ENCODE measurements around the gene SMARCA2.

Gene SMARCA2

GRCh38 chr9:2159521-2160454 lies 144.6 kb downstream of the SMARCA2 start:
- peak overlapping the region; percentile 39 to 88 (median 69) for H3K4me3 ChIP-seq (ENCODE audit: low read depth in 1 of 5, low read length in 5 of 5)

GRCh38 chr9:2161661-2162060 lies 146.5 kb downstream of the SMARCA2 start:
- Histone ChIP-seq H3K9me3 (ENCODE audit: control insufficient read depth in 5 of 5, low read length in 5 of 5) (no peaks in the 10 kb centered on the region), H3K27me3 (ENCODE audit: control insufficient read depth in 5 of 5, insufficient read depth in 4 of 5, low read length in 5 of 5) (no peaks in the 10 kb centered on the region), H3K4me1 (ENCODE audit: control insufficient read depth in 5 of 5, insufficient read depth in 5 of 5, low read length in 5 of 5) (peaks cover 0 to 42% (median 31%) of the 10 kb centered on the region in 5 donors), H3K4me3 (ENCODE audit: low read depth in 1 of 5, low read length in 5 of 5) (no peak overlapping the region), H3K27ac (ENCODE audit: low read depth, low read length) (no peak overlapping the region), H3K36me3 (ENCODE audit: control insufficient read depth in 5 of 5, insufficient read depth in 5 of 5, low read length in 5 of 5) (peaks cover 7 to 28% (median 12%) of the 10 kb centered on the region in 5 donors), H3K9ac (ENCODE audit: low read length in 5 of 5) (no peak overlapping the region)

More at GRCh38 chr9:2159521-2160454, 144.6 kb downstream of the SMARCA2 start:
- Histone ChIP-seq H3K9me3 (ENCODE audit: control insufficient read depth in 5 of 5, low read length in 5 of 5) (no peaks in the 10 kb centered on the region), H3K36me3 (ENCODE audit: control insufficient read depth in 5 of 5, insufficient read depth in 5 of 5, low read length in 5 of 5) (peaks cover 3 to 25% (median 10%) of the 10 kb centered on the region in 5 donors), H3K4me1 (ENCODE audit: control insufficient read depth in 5 of 5, insufficient read depth in 5 of 5, low read length in 5 of 5) (peaks cover 0 to 42% (median 34%) of the 10 kb centered on the region in 5 donors), H3K9ac (ENCODE audit: low read length in 5 of 5) (peak overlapping the region; percentile 31 to 76 (median 70)), H3K27me3 (ENCODE audit: control insufficient read depth in 5 of 5, insufficient read depth in 4 of 5, low read length in 5 of 5) (no peaks in the 10 kb centered on the region), H3K27ac (ENCODE audit: low read depth, low read length) (peak overlapping the region; percentile 83)

- Histone ChIP-seq H3K9me3 (ENCODE audit: control insufficient read depth in 5 of 5, low read length in 5 of 5) (no peaks in the 10 kb centered on the region), H3K27ac (ENCODE audit: low read depth, low read length) (no peak overlapping the region), H3K27me3 (ENCODE audit: control insufficient read depth in 5 of 5, insufficient read depth in 4 of 5, low read length in 5 of 5) (no peaks in the 10 kb centered on the region), H3K9ac (ENCODE audit: low read length in 5 of 5) (no peak overlapping the region), H3K4me1 (ENCODE audit: control insufficient read depth in 5 of 5, insufficient read depth in 5 of 5, low read length in 5 of 5) (peaks cover 0 to 29% (median 23%) of the 10 kb centered on the region in 5 donors), H3K36me3 (ENCODE audit: control insufficient read depth in 5 of 5, insufficient read depth in 5 of 5, low read length in 5 of 5) (peaks cover 7 to 32% (median 16%) of the 10 kb centered on the region in 5 donors), H3K4me3 (ENCODE audit: low read depth in 1 of 5, low read length in 5 of 5) (no peak overlapping the region)
These were observed 148.2 kb downstream of the SMARCA2 start for GRCh38 chr9:2163231-2163885.

- Histone ChIP-seq H3K27me3 (ENCODE audit: control insufficient read depth in 5 of 5, insufficient read depth in 4 of 5, low read length in 5 of 5) (no peaks in the 10 kb centered on the region), H3K9ac (ENCODE audit: low read length in 5 of 5) (no peak overlapping the region), H3K36me3 (ENCODE audit: control insufficient read depth in 5 of 5, insufficient read depth in 5 of 5, low read length in 5 of 5) (peaks cover 7 to 38% (median 22%) of the 10 kb centered on the region in 5 donors), H3K4me1 (ENCODE audit: control insufficient read depth in 5 of 5, insufficient read depth in 5 of 5, low read length in 5 of 5) (peaks cover 0 to 20% (median 16%) of the 10 kb centered on the region in 5 donors), H3K9me3 (ENCODE audit: control insufficient read depth in 5 of 5, low read length in 5 of 5) (no peaks in the 10 kb centered on the region), H3K4me3 (ENCODE audit: low read depth in 1 of 5, low read length in 5 of 5) (no peak overlapping the region), H3K27ac (ENCODE audit: low read depth, low read length) (no peak overlapping the region)
These were observed 149.1 kb downstream of the SMARCA2 start for GRCh38 chr9:2164268-2164667.

GRCh38 chr9:2166203-2166602 lies 151.1 kb downstream of the SMARCA2 start:
- H3K27me3 ChIP-seq (ENCODE audit: control insufficient read depth in 5 of 5, insufficient read depth in 4 of 5, low read length in 5 of 5) = no peaks in the 10 kb centered on the region
- H3K9ac ChIP-seq (ENCODE audit: low read length in 5 of 5) = no peak overlapping the region
- H3K36me3 ChIP-seq (ENCODE audit: control insufficient read depth in 5 of 5, insufficient read depth in 5 of 5, low read length in 5 of 5) = peaks cover 7 to 51% (median 39%) of the 10 kb centered on the region in 5 donors
- no peak overlapping the region for H3K27ac ChIP-seq (ENCODE audit: low read depth, low read length)
- H3K4me1 ChIP-seq (ENCODE audit: control insufficient read depth in 5 of 5, insufficient read depth in 5 of 5, low read length in 5 of 5) = peaks cover 0 to 4% (median under 1%) of the 10 kb centered on the region in 5 donors
- no peak overlapping the region for H3K4me3 ChIP-seq (ENCODE audit: low read depth in 1 of 5, low read length in 5 of 5)
- H3K9me3 ChIP-seq (ENCODE audit: control insufficient read depth in 5 of 5, low read length in 5 of 5) = no peaks in the 10 kb centered on the region

- no peak overlapping the region for H3K27ac ChIP-seq (ENCODE audit: low read depth, low read length)
- peaks cover 0 to 4% (median 0%) of the 10 kb centered on the region in 5 donors for H3K4me1 ChIP-seq (ENCODE audit: control insufficient read depth in 5 of 5, insufficient read depth in 5 of 5, low read length in 5 of 5)
- no peaks in the 10 kb centered on the region for H3K9me3 ChIP-seq (ENCODE audit: control insufficient read depth in 5 of 5, low read length in 5 of 5)
- no peaks in the 10 kb centered on the region for H3K27me3 ChIP-seq (ENCODE audit: control insufficient read depth in 5 of 5, insufficient read depth in 4 of 5, low read length in 5 of 5)
- peaks cover 2 to 49% (median 39%) of the 10 kb centered on the region in 5 donors for H3K36me3 ChIP-seq (ENCODE audit: control insufficient read depth in 5 of 5, insufficient read depth in 5 of 5, low read length in 5 of 5)
- no peak overlapping the region for H3K4me3 ChIP-seq (ENCODE audit: low read depth in 1 of 5, low read length in 5 of 5)
- no peak overlapping the region for H3K9ac ChIP-seq (ENCODE audit: low read length in 5 of 5)
These were observed 153.9 kb downstream of the SMARCA2 start for GRCh38 chr9:2169035-2169434.

- no peaks in the 10 kb centered on the region for H3K27me3 ChIP-seq (ENCODE audit: control insufficient read depth in 5 of 5, insufficient read depth in 4 of 5, low read length in 5 of 5)
- H3K9ac ChIP-seq (ENCODE audit: low read length in 5 of 5) = no peak overlapping the region
- no peak overlapping the region for H3K4me3 ChIP-seq (ENCODE audit: low read depth in 1 of 5, low read length in 5 of 5)
- peaks cover 0 to 4% (median 0%) of the 10 kb centered on the region in 5 donors for H3K4me1 ChIP-seq (ENCODE audit: control insufficient read depth in 5 of 5, insufficient read depth in 5 of 5, low read length in 5 of 5)
- H3K27ac ChIP-seq (ENCODE audit: low read depth, low read length) = no peak overlapping the region
- H3K36me3 ChIP-seq (ENCODE audit: control insufficient read depth in 5 of 5, insufficient read depth in 5 of 5, low read length in 5 of 5) = peaks cover 0 to 49% (median 36%) of the 10 kb centered on the region in 5 donors
- no peaks in the 10 kb centered on the region for H3K9me3 ChIP-seq (ENCODE audit: control insufficient read depth in 5 of 5, low read length in 5 of 5)
These were observed 155.6 kb downstream of the SMARCA2 start for GRCh38 chr9:2170722-2171121.

- Histone ChIP-seq H3K27ac (ENCODE audit: low read depth, low read length) (no peak overlapping the region), H3K27me3 (ENCODE audit: control insufficient read depth in 5 of 5, insufficient read depth in 4 of 5, low read length in 5 of 5) (no peaks in the 10 kb centered on the region)
These were observed 158.0 kb downstream of the SMARCA2 start for GRCh38 chr9:2173170-2173569.

GRCh38 chr9:2173861-2174260 lies 158.7 kb downstream of the SMARCA2 start:
- Histone ChIP-seq H3K36me3 (ENCODE audit: control insufficient read depth in 5 of 5, insufficient read depth in 5 of 5, low read length in 5 of 5) (peaks cover 0 to 35% (median 27%) of the 10 kb centered on the region in 5 donors), H3K27me3 (ENCODE audit: control insufficient read depth in 5 of 5, insufficient read depth in 4 of 5, low read length in 5 of 5) (no peaks in the 10 kb centered on the region), H3K9me3 (ENCODE audit: control insufficient read depth in 5 of 5, low read length in 5 of 5) (no peaks in the 10 kb centered on the region), H3K27ac (ENCODE audit: low read depth, low read length) (no peak overlapping the region), H3K4me3 (ENCODE audit: low read depth in 1 of 5, low read length in 5 of 5) (no peak overlapping the region), H3K4me1 (ENCODE audit: control insufficient read depth in 5 of 5, insufficient read depth in 5 of 5, low read length in 5 of 5) (no peaks in the 10 kb centered on the region), H3K9ac (ENCODE audit: low read length in 5 of 5) (no peak overlapping the region)

More at GRCh38 chr9:2173170-2173569, 158.0 kb downstream of the SMARCA2 start:
- Histone ChIP-seq H3K36me3 (ENCODE audit: control insufficient read depth in 5 of 5, insufficient read depth in 5 of 5, low read length in 5 of 5) (peaks cover 0 to 42% (median 29%) of the 10 kb centered on the region in 5 donors), H3K9ac (ENCODE audit: low read length in 5 of 5) (no peak overlapping the region), H3K9me3 (ENCODE audit: control insufficient read depth in 5 of 5, low read length in 5 of 5) (no peaks in the 10 kb centered on the region), H3K4me1 (ENCODE audit: control insufficient read depth in 5 of 5, insufficient read depth in 5 of 5, low read length in 5 of 5) (no peaks in the 10 kb centered on the region), H3K4me3 (ENCODE audit: low read depth in 1 of 5, low read length in 5 of 5) (no peak overlapping the region)

- Histone ChIP-seq H3K9me3 (ENCODE audit: control insufficient read depth in 5 of 5, low read length in 5 of 5) (no peaks in the 10 kb centered on the region), H3K27ac (ENCODE audit: low read depth, low read length) (no peak overlapping the region), H3K4me3 (ENCODE audit: low read depth in 1 of 5, low read length in 5 of 5) (no peak overlapping the region), H3K9ac (ENCODE audit: low read length in 5 of 5) (no peak overlapping the region), H3K4me1 (ENCODE audit: control insufficient read depth in 5 of 5, insufficient read depth in 5 of 5, low read length in 5 of 5) (no peaks in the 10 kb centered on the region), H3K27me3 (ENCODE audit: control insufficient read depth in 5 of 5, insufficient read depth in 4 of 5, low read length in 5 of 5) (no peaks in the 10 kb centered on the region), H3K36me3 (ENCODE audit: control insufficient read depth in 5 of 5, insufficient read depth in 5 of 5, low read length in 5 of 5) (peaks cover 0 to 31% (median 23%) of the 10 kb centered on the region in 5 donors)
These were observed 159.2 kb downstream of the SMARCA2 start for GRCh38 chr9:2174306-2174705.
